CD8-positive, alpha-beta memory T cell (primary cell): ENCODE measurements around the gene ELANE. TPM values are rescaled to one million over a fixed set of nuclear protein-coding genes. Genes with fewer than 3 reads are reported as not detected.
A peak's percentile ranks its signal among the peaks of the same experiment; 100 is the strongest.
"Not testable (repeated sequence)": the region's sequence is repeated elsewhere in the genome, so short reads cannot be mapped to it uniquely, and the experiment has no call there.

Experiments used
- CTCF ChIA-PET: fragments of 350-600 bp; sonication (Branson Sonifier 250); formaldehyde crosslinking; loops from one replicate; lab custom pipeline; 2021; ENCODE audit warnings: antibody characterized with exemption; lab: Charles Lee
- POLR2A ChIA-PET: fragments of 350-600 bp; sonication (Branson Sonifier 250); formaldehyde crosslinking; loops from one replicate; lab custom pipeline; 2021; ENCODE audit warnings: antibody characterized with exemption; lab: Charles Lee
- DNase-seq, 5 donors: peaks; one replicate each; pipeline versions ENCODE4 v3.0.0 to v3.0.0-alpha.2; 2020 to 2022; ENCODE audit warnings: mixed read lengths in 1 of 5
- H3K27ac ChIP-seq: one replicate; pipeline ENCODE4 v1.7.0; 2013; ENCODE audit warnings: low read depth, mild to moderate bottlenecking, low read length, moderate library complexity
- H3K27me3 ChIP-seq: 2 replicates; pipeline ENCODE4 v1.7.0; 2013; ENCODE audit warnings: low read length, mild to moderate bottlenecking; ENCODE audit not compliant: insufficient read depth, poor library complexity, severe bottlenecking
- H3K36me3 ChIP-seq: 2 replicates; pipeline ENCODE4 v1.7.0; 2013; ENCODE audit warnings: mild to moderate bottlenecking, low read length, moderate library complexity; ENCODE audit not compliant: insufficient read depth
- H3K4me1 ChIP-seq: 2 replicates; pipeline ENCODE4 v1.7.0; 2013; ENCODE audit warnings: mild to moderate bottlenecking, low read length, moderate library complexity; ENCODE audit not compliant: insufficient read depth
- H3K4me3 ChIP-seq: 2 replicates; pipeline ENCODE4 v1.7.0; 2013; ENCODE audit warnings: mild to moderate bottlenecking, low read length
- H3K9me3 ChIP-seq: 2 replicates; pipeline ENCODE4 v1.7.0; 2013; ENCODE audit warnings: mild to moderate bottlenecking, low read length
- H3K27ac Mint-ChIP-seq, 8 donors: one replicate each; pipeline ENCODE4 v1.8.0; 2020 to 2021; ENCODE audit warnings: mixed read lengths in 8 of 8, mild to moderate bottlenecking in 6 of 8, inconsistent platforms in 3 of 8, moderate library complexity in 3 of 8
- H3K27me3 Mint-ChIP-seq, 2 donors: one replicate each; pipeline ENCODE4 v1.8.0; 2020 to 2021; ENCODE audit warnings: mixed read lengths in 2 of 2, mild to moderate bottlenecking in 1 of 2, moderate library complexity in 1 of 2
- H3K36me3 Mint-ChIP-seq, 3 donors: one replicate each; pipeline ENCODE4 v1.8.0; 2020 to 2021; ENCODE audit warnings: mixed read lengths in 3 of 3, inconsistent platforms in 1 of 3, mild to moderate bottlenecking in 1 of 3
- H3K4me1 Mint-ChIP-seq, 3 donors: one replicate each; pipeline ENCODE4 v1.8.0; 2020 to 2021; ENCODE audit warnings: mixed read lengths in 3 of 3, inconsistent platforms in 1 of 3, mild to moderate bottlenecking in 1 of 3
- H3K4me3 Mint-ChIP-seq, 7 donors: one replicate each; pipeline ENCODE4 v1.8.0; 2020 to 2021; ENCODE audit warnings: mixed read lengths in 7 of 7, mild to moderate bottlenecking in 6 of 7, moderate library complexity in 4 of 7, inconsistent platforms in 2 of 7
- H3K9me3 Mint-ChIP-seq, 5 donors: one replicate each; pipeline ENCODE4 v1.8.0; 2020 to 2022; ENCODE audit warnings: mixed read lengths in 5 of 5, mild to moderate bottlenecking in 3 of 5, moderate library complexity in 2 of 5, inconsistent platforms in 1 of 5
- polyA plus RNA-seq: library from polyadenylated mRNA; unstranded; fragments of 300-500 nt; fragmentation: Illumina TruSeq; gene quantifications from one replicate; pipeline ENCODE4 v1.2.3, GENCODE V29; 2021
- total RNA-seq, 2 experiments: library from RNA; stranded (reverse); gene quantifications; one replicate each; pipeline ENCODE4 v1.2.3, GENCODE V29; 2021

ELANE gene
- total and polyA plus RNA-seq, 3 experiments from 2014 or later: not detected

DNA sequence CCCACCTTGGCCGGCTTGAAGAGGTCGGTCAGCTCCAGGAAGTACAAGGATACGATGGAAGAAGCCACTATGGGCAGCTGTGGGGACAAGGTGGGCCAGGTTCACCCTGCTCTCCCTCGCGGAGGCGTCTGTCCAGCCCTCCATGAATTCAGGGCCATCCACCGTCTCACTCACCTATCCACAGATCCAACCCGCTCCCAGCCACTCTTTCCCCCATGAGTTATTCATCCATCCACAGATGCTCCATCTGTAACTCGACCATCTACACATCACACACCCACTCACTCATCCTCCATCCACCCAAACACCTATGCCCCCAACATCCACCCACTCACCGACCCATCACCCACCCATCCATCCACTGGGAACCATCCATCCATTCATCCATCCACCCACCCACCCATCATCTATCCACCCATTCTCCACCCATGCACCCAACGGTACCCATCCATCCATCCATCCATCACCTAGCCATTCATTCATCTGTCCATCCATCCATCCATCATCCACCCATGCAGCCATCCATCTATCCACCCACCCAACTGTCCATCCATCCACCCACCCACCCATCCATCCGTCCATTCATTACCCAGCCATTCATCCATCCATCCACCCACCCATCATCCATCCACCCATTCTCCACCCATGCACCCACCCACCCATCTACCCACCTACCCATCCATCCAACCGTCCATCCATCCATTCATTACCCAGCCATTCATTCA, 36.2 kb upstream of the ELANE start:
- peak overlapping the region in 1 of 7 donors; percentile 54 for H3K4me3 Mint-ChIP-seq
- CTCF ChIA-PET: no interaction called here
- peak overlapping the region in 2 of 8 donors; percentile 60 to 68 for H3K27ac Mint-ChIP-seq
- Histone ChIP-seq H3K36me3 (no peaks in the 10 kb centered on the region), H3K27me3 (no peaks in the 10 kb centered on the region), H3K27ac (no peak overlapping the region), H3K9me3 (no peaks in the 10 kb centered on the region), H3K4me3 (no peak overlapping the region), H3K4me1 (no peaks in the 10 kb centered on the region)
- no peak for DNase-seq
- no peaks in the 10 kb centered on the region for H3K4me1 Mint-ChIP-seq
- H3K9me3 Mint-ChIP-seq: no peaks in the 10 kb centered on the region
- H3K36me3 Mint-ChIP-seq: peaks cover 0 to 27% (median 4%) of the 10 kb centered on the region in 3 donors
- POLR2A ChIA-PET: no interaction called here
- H3K27me3 Mint-ChIP-seq: peaks cover 0 to 2% of the 10 kb centered on the region in 2 donors

DNA sequence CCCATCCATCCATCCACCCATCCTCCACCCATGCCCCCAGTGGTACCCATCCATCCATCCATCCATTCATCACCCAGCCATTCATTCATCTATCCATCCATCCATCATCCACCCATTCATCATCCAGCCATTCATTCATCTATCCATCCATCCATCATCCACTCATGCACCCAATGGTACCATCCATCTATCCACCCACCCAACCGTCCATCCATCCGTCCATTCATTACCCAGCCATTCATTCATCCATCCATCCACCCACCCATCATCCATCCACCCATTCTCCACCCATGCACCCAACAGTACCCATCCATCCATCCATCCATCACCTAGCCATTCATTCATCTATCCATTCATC, 35.6 kb upstream of the ELANE start:
- no peaks in the 10 kb centered on the region for H3K9me3 ChIP-seq
- no peaks in the 10 kb centered on the region for H3K36me3 ChIP-seq
- no peak overlapping the region for H3K4me3 ChIP-seq
- H3K4me1 Mint-ChIP-seq: no peaks in the 10 kb centered on the region
- POLR2A ChIA-PET: no interaction called here
- no peak for DNase-seq
- peaks cover 0 to 2% of the 10 kb centered on the region in 2 donors for H3K27me3 Mint-ChIP-seq
- H3K9me3 Mint-ChIP-seq: no peaks in the 10 kb centered on the region
- H3K4me3 Mint-ChIP-seq: peak overlapping the region in 2 of 7 donors; percentile 19 to 54
- H3K27ac Mint-ChIP-seq: peak overlapping the region in 1 of 8 donors; percentile 60
- H3K36me3 Mint-ChIP-seq: peaks cover 0 to 23% (median 4%) of the 10 kb centered on the region in 3 donors
- CTCF ChIA-PET: no interaction called here
- no peaks in the 10 kb centered on the region for H3K4me1 ChIP-seq
- no peak overlapping the region for H3K27ac ChIP-seq
- no peaks in the 10 kb centered on the region for H3K27me3 ChIP-seq

DNA sequence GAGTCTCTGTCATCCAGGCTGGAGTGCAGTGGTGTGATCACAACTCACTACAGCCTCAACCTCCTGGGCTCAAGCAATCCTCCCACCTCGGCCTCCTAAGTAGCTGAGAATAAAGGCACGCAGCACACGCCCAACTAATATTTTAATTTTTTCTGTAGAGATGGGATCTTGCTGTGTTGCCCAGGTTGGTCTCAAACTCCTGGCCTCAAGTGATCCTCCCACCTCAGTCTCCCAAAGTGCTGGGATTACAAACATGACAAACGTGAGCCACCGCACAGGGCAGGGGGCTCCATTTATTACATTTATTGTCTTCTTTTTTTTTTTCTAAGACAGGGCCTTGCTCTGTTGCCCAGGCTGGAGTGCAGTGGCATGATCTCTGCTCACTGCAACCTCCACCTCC, 31.9 kb upstream of the ELANE start:
- CTCF ChIA-PET, H3K36me3 Mint-ChIP-seq, POLR2A ChIA-PET, DNase-seq, H3K4me3 Mint-ChIP-seq, H3K4me1 Mint-ChIP-seq, H3K4me1 ChIP-seq, H3K27ac Mint-ChIP-seq, H3K9me3 Mint-ChIP-seq, H3K36me3 ChIP-seq, H3K27me3 ChIP-seq, H3K9me3 ChIP-seq, H3K27ac ChIP-seq, H3K4me3 ChIP-seq: not testable (repeated sequence)
- peaks cover 10 to 15% of the 10 kb centered on the region in 2 donors for H3K27me3 Mint-ChIP-seq

DNA sequence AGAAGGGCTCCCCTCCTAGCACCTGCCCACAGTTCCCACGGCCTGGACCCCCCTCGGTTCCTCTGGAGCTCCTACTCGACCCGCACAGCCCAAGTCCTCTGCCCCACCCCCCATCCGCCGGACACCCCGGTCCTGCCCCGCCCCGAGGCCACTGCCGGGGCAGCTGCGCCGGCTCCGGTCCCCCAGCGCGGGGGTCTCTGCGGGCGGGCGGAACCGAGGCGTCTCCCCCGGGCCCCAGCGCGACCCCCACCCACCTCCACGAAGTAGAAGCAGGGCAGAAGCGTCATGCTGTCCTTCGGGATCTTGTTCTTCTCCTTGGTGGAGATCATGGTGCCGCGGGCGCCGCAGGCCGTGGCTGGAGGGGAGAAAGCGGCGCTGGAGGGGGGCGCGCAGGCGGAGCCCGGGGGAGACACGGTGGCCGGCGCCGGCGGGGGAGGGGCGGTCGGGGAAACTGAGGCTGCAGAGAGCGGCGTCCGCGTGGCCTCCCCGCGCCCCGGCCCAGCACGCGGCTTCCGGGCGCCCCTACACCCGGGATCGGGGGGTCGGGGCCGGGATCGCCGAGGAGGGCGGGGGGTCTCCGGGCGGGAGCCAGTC, 30.8 kb upstream of the ELANE start:
- H3K27ac Mint-ChIP-seq: no peak overlapping the region
- ChIA-PET POLR2A (no interaction called here), CTCF (no interaction called here)
- no peaks in the 10 kb centered on the region for H3K36me3 ChIP-seq
- H3K4me1 Mint-ChIP-seq: peaks cover 0 to 3% (median 0%) of the 10 kb centered on the region in 3 donors
- peaks cover 0 to 3% (median 2%) of the 10 kb centered on the region in 3 donors for H3K36me3 Mint-ChIP-seq
- no peak for DNase-seq
- no peaks in the 10 kb centered on the region for H3K4me1 ChIP-seq
- H3K27me3 Mint-ChIP-seq: peaks cover 10 to 15% of the 10 kb centered on the region in 2 donors
- peaks cover 6% of the 10 kb centered on the region for H3K27me3 ChIP-seq
- H3K27ac ChIP-seq: no peak overlapping the region
- no peaks in the 10 kb centered on the region for H3K9me3 ChIP-seq
- no peak overlapping the region for H3K4me3 ChIP-seq
- no peaks in the 10 kb centered on the region for H3K9me3 Mint-ChIP-seq
- H3K4me3 Mint-ChIP-seq: no peak overlapping the region

DNA sequence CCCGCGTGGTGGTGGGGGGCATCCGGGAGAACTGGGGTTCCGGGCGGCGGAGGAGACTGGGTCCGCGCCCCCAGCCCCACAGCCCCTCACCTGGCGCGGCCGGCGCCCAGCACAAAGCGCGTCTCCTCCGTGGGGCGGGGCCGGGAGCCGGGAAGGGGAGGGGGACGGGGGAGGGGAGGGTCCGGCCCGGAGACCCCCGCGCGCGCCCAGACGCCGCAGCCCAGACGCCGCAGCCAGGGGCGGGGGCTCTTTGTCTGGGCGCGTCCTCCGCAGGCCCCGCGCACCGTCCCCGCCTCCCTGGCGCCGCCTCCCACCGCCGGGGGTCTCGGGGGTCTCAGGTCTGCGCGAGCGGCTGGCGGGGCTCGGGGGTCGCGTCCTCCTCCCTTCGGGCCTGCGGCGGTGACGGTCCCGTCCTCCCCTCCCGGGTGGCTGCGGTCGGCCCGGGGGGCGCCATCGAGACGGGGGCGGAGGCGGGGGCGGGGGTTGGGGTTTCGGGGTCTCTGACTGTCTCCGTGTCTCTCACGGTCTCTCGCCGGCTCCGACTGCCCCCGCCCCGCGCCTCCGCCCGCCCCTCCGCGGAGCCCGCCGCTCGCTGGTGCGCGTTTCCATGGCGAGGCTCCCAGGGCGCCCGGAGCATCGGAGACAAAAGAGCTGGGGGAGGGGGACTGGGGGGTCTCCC, 30.1 kb upstream of the ELANE start, which contains the start of gene PLPPR3:
Gene PLPPR3 (minus strand): TSS at position 131 of the 679 bp plus-strand sequence. CDS start 396 bp downstream, outside the sequence.
- H3K4me1 ChIP-seq: no peaks in the 10 kb centered on the region
- peaks cover 0 to 3% (median 0%) of the 10 kb centered on the region in 3 donors for H3K4me1 Mint-ChIP-seq
- CTCF ChIA-PET: no interaction called here
- H3K27me3 ChIP-seq: peaks cover 6% of the 10 kb centered on the region
- POLR2A ChIA-PET: no interaction called here
- H3K36me3 Mint-ChIP-seq: no peaks in the 10 kb centered on the region
- H3K27ac Mint-ChIP-seq: no peak within 1 kb of the TSS
- no peaks in the 10 kb centered on the region for H3K9me3 ChIP-seq
- no peak within 1 kb of the TSS for H3K4me3 ChIP-seq
- no peaks in the 10 kb centered on the region for H3K36me3 ChIP-seq
- no peak for DNase-seq
- H3K27me3 Mint-ChIP-seq: peaks cover 10 to 15% of the 10 kb centered on the region in 2 donors
- H3K4me3 Mint-ChIP-seq: peak within 1 kb of the TSS in 3 of 7 donors; percentile 5 to 75 (median 35)
- H3K27ac ChIP-seq: no peak within 1 kb of the TSS
- H3K9me3 Mint-ChIP-seq: no peaks in the 10 kb centered on the region

DNA sequence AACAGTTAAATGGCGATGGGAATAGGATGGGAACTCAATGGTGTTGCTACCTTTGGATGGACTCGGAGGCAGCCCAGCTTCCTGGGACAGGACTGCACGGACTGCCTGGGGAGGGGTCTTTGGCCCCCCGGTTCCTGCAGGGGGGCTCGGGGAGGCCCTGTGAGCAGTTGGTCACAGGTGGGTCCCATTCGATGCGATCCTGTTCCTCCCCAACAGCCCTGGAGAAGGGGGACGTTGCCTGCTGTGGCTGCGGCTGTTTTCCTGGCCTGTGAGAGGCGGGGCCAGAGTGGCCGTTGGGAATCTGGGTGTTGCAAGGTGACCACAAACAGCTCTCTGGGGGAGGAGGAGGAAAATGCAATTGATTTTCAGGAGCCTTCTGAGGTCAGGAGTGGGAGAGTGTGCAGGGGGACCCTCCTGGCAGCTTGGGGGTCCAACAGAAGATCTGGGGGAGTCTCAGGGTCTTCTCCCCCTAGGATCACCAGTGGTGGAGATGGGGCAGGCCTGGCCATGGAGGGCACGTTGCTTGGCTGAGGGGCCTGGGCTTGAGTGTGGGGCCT, 28.5 kb upstream of the ELANE start:
- Histone ChIP-seq H3K9me3 (no peaks in the 10 kb centered on the region), H3K4me1 (no peaks in the 10 kb centered on the region), H3K27ac (peak overlapping the region; percentile 67), H3K4me3 (no peak overlapping the region), H3K36me3 (no peaks in the 10 kb centered on the region), H3K27me3 (peaks cover 6% of the 10 kb centered on the region)
- no peaks in the 10 kb centered on the region for H3K36me3 Mint-ChIP-seq
- POLR2A ChIA-PET: no interaction called here
- H3K9me3 Mint-ChIP-seq: no peaks in the 10 kb centered on the region
- DNase-seq: no peak
- peak overlapping the region in 1 of 7 donors; percentile 27 for H3K4me3 Mint-ChIP-seq
- CTCF ChIA-PET: no interaction called here
- peaks cover 0 to 3% (median 0%) of the 10 kb centered on the region in 3 donors for H3K4me1 Mint-ChIP-seq
- no peak overlapping the region for H3K27ac Mint-ChIP-seq
- H3K27me3 Mint-ChIP-seq: peaks cover 10 to 15% of the 10 kb centered on the region in 2 donors

DNA sequence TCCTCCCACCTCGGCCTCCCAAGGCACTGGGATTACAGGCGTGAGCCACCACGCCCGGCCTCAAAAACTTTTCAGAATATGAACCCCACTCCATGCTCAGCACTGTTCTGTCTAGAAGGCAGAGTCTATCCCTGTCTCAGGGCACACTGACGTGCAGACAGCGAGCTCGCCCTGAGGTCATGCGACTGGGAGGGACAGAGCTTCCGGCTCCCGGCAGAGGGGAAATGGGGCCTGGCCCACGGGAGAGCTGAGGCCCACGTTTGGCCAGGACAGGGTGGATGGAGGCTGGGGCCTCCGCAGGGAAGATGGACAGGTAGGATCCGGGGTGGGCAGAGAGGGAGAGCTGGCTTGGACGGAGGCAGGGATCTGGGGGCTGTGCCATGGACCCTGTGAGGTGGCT, 27.2 kb upstream of the ELANE start:
- H3K9me3 ChIP-seq: no peaks in the 10 kb centered on the region
- no peak overlapping the region for H3K4me3 Mint-ChIP-seq
- H3K36me3 ChIP-seq: no peaks in the 10 kb centered on the region
- ChIA-PET CTCF (no interaction called here), POLR2A (no interaction called here)
- H3K36me3 Mint-ChIP-seq: no peaks in the 10 kb centered on the region
- H3K9me3 Mint-ChIP-seq: no peaks in the 10 kb centered on the region
- H3K4me1 Mint-ChIP-seq: peaks cover 0 to 3% (median 0%) of the 10 kb centered on the region in 3 donors
- peaks cover 10 to 16% of the 10 kb centered on the region in 2 donors for H3K27me3 Mint-ChIP-seq
- peaks cover 6% of the 10 kb centered on the region for H3K27me3 ChIP-seq
- no peak overlapping the region for H3K27ac Mint-ChIP-seq
- no peak overlapping the region for H3K4me3 ChIP-seq
- DNase-seq: no peak
- H3K4me1 ChIP-seq: no peaks in the 10 kb centered on the region
- no peak overlapping the region for H3K27ac ChIP-seq
